K562 (cell line): ENCODE data around the gene AGBL1. TPM values are rescaled to one million over a fixed set of nuclear protein-coding genes. Genes with fewer than 3 reads are reported as not detected.

Experiments used
- ATAC-seq: fragments of 200-7000 bp; cut with Tn5 transposase; 3 replicates; pipeline ENCODE4 v1.9.1; 2020; ENCODE audit warnings: moderate library complexity
- BruUV-seq: library from RNA; stranded (reverse); fragments of 400-500 nt; replicated peaks from 2 replicates; lab custom pipeline; 2021; lab: Mats Ljungman, UMichigan
- CTCF ChIA-PET: fragments of 300-600 bp; formaldehyde crosslinking; extraction: SDS; loops from one replicate; lab custom pipeline; 2021; ENCODE audit warnings: low intra/inter-chr PET ratio; lab: Yijun Ruan, JAX
- POLR2A ChIA-PET: fragments of 300-600, 350-650 bp; sonication (Branson Sonifier 250); formaldehyde crosslinking; extraction: SDS; loops from one replicate; lab custom pipeline; 2021; ENCODE audit warnings: antibody characterized with exemption, inconsistent platforms; lab: Yijun Ruan, JAX
- DNase-seq, 4 experiments: peaks; one replicate each; pipeline versions ENCODE4 v3.0.0 to v3.0.0-alpha.2; 2011 to 2018; ENCODE audit warnings: low spot score in 3 of 4, mixed read lengths in 3 of 4; ENCODE audit errors: extremely low read depth in 1 of 4
- FAIRE-seq: peaks from 2 replicates; lab custom pipeline; 2011; peaks lifted over from hg19 to GRCh38; lab: Jason Lieb, UNC
- H2AFZ ChIP-seq: 2 replicates; pipeline ENCODE4 v1.6.0; 2011; ENCODE audit warnings: low read depth, low read length, control low read depth, inconsistent platforms
- H3K27ac ChIP-seq: fragments of 200-600 bp; 3 replicates; pipeline ENCODE4 v1.8.0; 2011; ENCODE audit warnings: low read depth, mild to moderate bottlenecking, control low read depth, inconsistent platforms, low read length, moderate library complexity, mixed read lengths; ENCODE audit errors: extremely low read depth
- H3K27me3 ChIP-seq, 2 experiments: fragments of 300-600 bp in 1 of 2; 2 replicates in 1 of 2; 3 replicates in 1 of 2; pipeline versions ENCODE4 v1.6.0 to v1.8.0; 2011; ENCODE audit warnings: inconsistent platforms in 2 of 2, low read length in 2 of 2, mild to moderate bottlenecking in 1 of 2, mixed read lengths in 1 of 2, moderate library complexity in 1 of 2; ENCODE audit not compliant: control insufficient read depth in 2 of 2, insufficient read depth in 2 of 2
- H3K36me3 ChIP-seq: fragments of 300-600 bp; 3 replicates; pipeline ENCODE4 v1.8.0; 2011; ENCODE audit warnings: mild to moderate bottlenecking, low read length, inconsistent platforms; ENCODE audit not compliant: control insufficient read depth, insufficient read depth
- H3K4me1 ChIP-seq, 2 experiments: fragments of 200-600 bp in 1 of 2; replicated peaks in 1 of 2; 2 replicates in 1 of 2; 3 replicates in 1 of 2; pipeline versions ENCODE4 v1.5.1 to v1.8.0; 2011; ENCODE audit warnings: inconsistent platforms in 2 of 2, low read length in 2 of 2, mild to moderate bottlenecking in 1 of 2, mixed read lengths in 1 of 2, moderate library complexity in 1 of 2; ENCODE audit not compliant: control insufficient read depth in 2 of 2, insufficient read depth in 2 of 2
- H3K4me2 ChIP-seq: 2 replicates; pipeline ENCODE4 v1.6.1; 2011; ENCODE audit warnings: low read length, control low read depth, inconsistent platforms, mixed read lengths; ENCODE audit not compliant: insufficient read depth
- H3K4me3 ChIP-seq: fragments of 200-600 bp; sonication (generic), shearing (Covaris generic); 2 replicates; pipeline ENCODE4 v1.5.1; 2016; ENCODE audit warnings: control low read depth, inconsistent platforms
- H3K79me2 ChIP-seq: fragments of 200-600 bp; 3 replicates; pipeline ENCODE4 v1.8.0; 2011; ENCODE audit warnings: low read length, inconsistent platforms; ENCODE audit not compliant: control insufficient read depth, insufficient read depth
- H3K9ac ChIP-seq, 2 experiments: 2 replicates each; pipeline versions ENCODE4 v1.6.0 to v1.6.1; 2011; ENCODE audit warnings: low read depth in 2 of 2, low read length in 2 of 2, control low read depth in 1 of 2, inconsistent platforms in 1 of 2, mild to moderate bottlenecking in 1 of 2, mixed read lengths in 1 of 2; ENCODE audit not compliant: insufficient read depth in 1 of 2
- H3K9me1 ChIP-seq: one replicate; pipeline ENCODE4 v1.6.0; 2011; ENCODE audit warnings: inconsistent platforms, mild to moderate bottlenecking, low read length, moderate library complexity; ENCODE audit not compliant: control insufficient read depth, insufficient read depth
- H3K9me3 ChIP-seq: replicated peaks from 2 replicates; pipeline ENCODE4 v1.5.1; 2011; ENCODE audit warnings: low read depth, low read length, inconsistent platforms; ENCODE audit not compliant: control insufficient read depth, insufficient read depth
- H4K20me1 ChIP-seq: replicated peaks from 2 replicates; pipeline ENCODE4 v1.6.1; 2011; ENCODE audit warnings: low read length, inconsistent platforms, mixed read lengths; ENCODE audit not compliant: control insufficient read depth, insufficient read depth
- ARHGAP35 ChIP-seq: fragments of 450-650 bp; IDR thresholded peaks from 2 replicates; pipeline ENCODE4 v1.6.1; 2018; ENCODE audit not compliant: partially characterized antibody
- ATF2 ChIP-seq: sonication (generic); formaldehyde crosslinking; IDR thresholded peaks from 2 replicates; pipeline ENCODE4 v1.8.1; 2022; ENCODE audit warnings: missing genetic modification reagents
- CXXC5 ChIP-seq: fragments of 250-450 bp; sonication (Bioruptor Pico); IDR thresholded peaks from 2 replicates; pipeline ENCODE4 v1.8.0; 2022; ENCODE audit warnings: inconsistent platforms, mild to moderate bottlenecking, moderate library complexity
- DPF2 ChIP-seq: fragments of 450-650 bp; IDR thresholded peaks from 2 replicates; pipeline ENCODE4 v1.6.1; 2016
- ELK1 ChIP-seq: sonication (generic); formaldehyde crosslinking; IDR thresholded peaks from 2 replicates; pipeline ENCODE4 v1.8.1; 2022; ENCODE audit warnings: missing genetic modification reagents
- JUND ChIP-seq, 2 experiments: IDR thresholded peaks; 2 replicates in 1 of 2; 3 replicates in 1 of 2; pipeline ENCODE4 v1.6.1; 2011; ENCODE audit warnings: borderline replicate concordance in 2 of 2, low read depth in 2 of 2, low read length in 2 of 2, improper control_type of control experiment in 1 of 2, missing biosample characterization in 1 of 2, missing genetic modification characterization in 1 of 2, missing genetic modification reagents in 1 of 2
- L3MBTL2 ChIP-seq: fragments of 450-650 bp; IDR thresholded peaks from 2 replicates; pipeline ENCODE4 v1.6.1; 2016; ENCODE audit warnings: mild to moderate bottlenecking, moderate library complexity
- MTF1 ChIP-seq: fragments of 250-450 bp; sonication (Bioruptor Pico); IDR thresholded peaks from 2 replicates; pipeline ENCODE4 v1.9.0; 2021; ENCODE audit warnings: moderate library complexity, mild to moderate bottlenecking, inconsistent platforms, borderline replicate concordance
- MYNN ChIP-seq, 2 experiments: sonication (generic); formaldehyde crosslinking in 1 of 2; IDR thresholded peaks; 2 replicates each; pipeline versions ENCODE4 v1.5.0 to v1.6.1; 2016 to 2020; ENCODE audit warnings: antibody characterized with exemption in 1 of 2, missing genetic modification reagents in 1 of 2
- SIX5 ChIP-seq, 2 experiments: IDR thresholded peaks; 2 replicates each; pipeline ENCODE4 v1.6.1; 2011; ENCODE audit warnings: low read length in 2 of 2, borderline replicate concordance in 1 of 2, low read depth in 1 of 2, mild to moderate bottlenecking in 1 of 2, moderate library complexity in 1 of 2; ENCODE audit not compliant: insufficient read depth in 1 of 2
- ZBED1 ChIP-seq: IDR thresholded peaks from 2 replicates; pipeline ENCODE4 v1.6.1; 2014
- ZBTB8A ChIP-seq: fragments of 450-650 bp; IDR thresholded peaks from 2 replicates; pipeline ENCODE4 v1.6.1; 2018; ENCODE audit warnings: mild to moderate bottlenecking, moderate library complexity; ENCODE audit not compliant: partially characterized antibody
- ZNF133 ChIP-seq: fragments of 250-450 bp; sonication (Bioruptor Pico); IDR thresholded peaks from 2 replicates; pipeline ENCODE4 v1.4.0; 2020; ENCODE audit warnings: mild to moderate bottlenecking
- ZNF384 ChIP-seq: IDR thresholded peaks from 2 replicates; pipeline ENCODE4 v1.6.1; 2012; ENCODE audit warnings: low read depth, low read length, improper control_type of control experiment
- ZNF431 ChIP-seq: sonication (generic); formaldehyde crosslinking; IDR thresholded peaks from 2 replicates; pipeline ENCODE4 v1.8.0; 2022; ENCODE audit warnings: mild to moderate bottlenecking, missing genetic modification reagents
- ZNF57 ChIP-seq: fragments of 450-650 bp; formaldehyde crosslinking; IDR thresholded peaks from 2 replicates; pipeline ENCODE4 v1.4.0; 2020; ENCODE audit warnings: mild to moderate bottlenecking, moderate library complexity
- ZNF77 ChIP-seq: fragments of 250-450 bp; sonication (Bioruptor Pico); IDR thresholded peaks from 2 replicates; pipeline ENCODE4 v1.5.0; 2020
- WGBS: fragments of 100-300 bp; shearing (Covaris generic); methylation state at CpG from one replicate; pipeline ENCODE4 v1.1.6; 2016; ENCODE audit warnings: low coverage, mixed read lengths; ENCODE audit not compliant: insufficient coverage; ENCODE audit errors: missing lambda C conversion rate; 5-methylcytosine and 5-hydroxymethylcytosine counted together
- in situ Hi-C: fragments of 300-500 bp; cut with MboI; formaldehyde crosslinking; loops from 4 replicates; pipeline ENCODE4 v1.15.0; 2018; ENCODE audit warnings: inconsistent platforms, mixed read lengths
- intact Hi-C: fragments of 100-400 bp; cut with micrococcal nuclease; formaldehyde crosslinking; loops from 2 replicates; pipeline ENCODE4 v1.14.2; 2022
- polyA plus RNA-seq, 8 experiments: library from polyadenylated mRNA; depleted of rRNA in 4 of 8; stranded (reverse) in 5 of 8; unstranded in 3 of 8; fragments of >200 nt; fragmentation: Nextera tagmentation in 2 of 8; fragmentation: Illumina TruSeq in 1 of 8; extraction: Ambion mirVana in 2 of 8; extraction: Trizol in 1 of 8; gene quantifications; 2 replicates each; pipeline versions ENCODE4 v1.2.1 to v1.2.3, GENCODE V29; 2011 to 2014; ENCODE audit warnings: inconsistent platforms in 1 of 8, missing spikeins in 1 of 8
- total RNA-seq, 7 experiments: library from RNA; depleted of rRNA in 6 of 7; stranded (reverse); fragments of >200 nt in 6 of 7; fragmentation: Illumina TruSeq in 2 of 7; extraction: Trizol in 2 of 7; gene quantifications; 2 replicates each; pipeline versions ENCODE4 v1.2.1 to v1.2.3, GENCODE V29; 2011 to 2021; ENCODE audit warnings: low replicate concordance in 1 of 7
- TF ChIP-seq, protein P1 (sequence below), 2 experiments: fragments of 450-650 bp; IDR thresholded peaks; 2 replicates each; pipeline ENCODE4 v1.6.1; 2016
- TF ChIP-seq, protein P2 (sequence below), 3 experiments: IDR thresholded peaks in 2 of 3; conservative IDR thresholded peaks in 1 of 3; 2 replicates each; pipeline ENCODE4 v1.5.1; 2011 to 2012; ENCODE audit warnings: low read length in 3 of 3, mild to moderate bottlenecking in 3 of 3, control low read depth in 2 of 3, improper control_type of control experiment in 1 of 3, inconsistent platforms in 1 of 3, low read depth in 1 of 3, mixed read lengths in 1 of 3, moderate library complexity in 1 of 3; ENCODE audit not compliant: insufficient read depth in 2 of 3

Gene AGBL1
- total and polyA plus RNA-seq, 9 of the 15 experiments (the other 6 are each of a cell fraction or from before 2014, with no cell fraction given), result not detected

GRCh38 chr15:86756688-86757087, 677.0 kb downstream of the AGBL1 start:
- Histone ChIP-seq H3K27me3 (no peaks in the 10 kb centered on the region), H2AFZ (no peak overlapping the region), H3K4me1 (no peaks in the 10 kb centered on the region), H3K36me3 (no peaks in the 10 kb centered on the region), H3K9ac (no peak overlapping the region), H3K79me2 (no peaks in the 10 kb centered on the region), H3K27ac (no peak overlapping the region), H3K4me2 (no peak overlapping the region), H3K9me3 (no peaks in the 10 kb centered on the region), H3K9me1 (no peaks in the 10 kb centered on the region), H4K20me1 (no peaks in the 10 kb centered on the region), H3K4me3 (no peak overlapping the region)
- no peak for DNase-seq
- WGBS, result 3% methylated on average over 3 of the region's 3 CpGs
- no peak for ATAC-seq
- intact Hi-C loops, result no loop called here
- no TSS peak for BruUV-seq
- in situ Hi-C loops, result no loop called here
- POLR2A ChIA-PET, result interaction anchor here (0.6 kb wide), 1 partner anchor 352 kb away, joined by 4 read pairs; no protein-coding TSS in a partner anchor
- FAIRE-seq, result no peak
- CTCF ChIA-PET, result no interaction called here
- TF ChIP-seq ATF2 (CRISPR knock-in tag) (no peak), ELK1 (CRISPR knock-in tag) (no peak), L3MBTL2 (no peak), MTF1 (CRISPR knock-in tag) (no peak), SIX5 (IDR thresholded peaks at IDR 0.05; ENCODE audit: borderline replicate concordance in 1 of 2, insufficient read depth in 1 of 2, low read depth in 1 of 2, low read length in 2 of 2) (no peak), ZBED1 (no peak), ZBTB8A (no peak), CXXC5 (CRISPR knock-in tag) (no peak), MYNN (IDR thresholded peaks at IDR 0.05) (no peak), MYNN (CRISPR knock-in tag; IDR thresholded peaks at IDR 0.05) (no peak), ZNF77 (no peak), JUND (IDR thresholded peaks at IDR 0.05; ENCODE audit: borderline replicate concordance, low read depth, low read length) (no peak), JUND (tag; IDR thresholded peaks at IDR 0.05; ENCODE audit: borderline replicate concordance, low read depth, low read length) (no peak), ZNF384 (no peak), ARHGAP35 (no peak), ZNF133 (CRISPR knock-in tag) (no peak), ZNF57 (CRISPR knock-in tag) (no peak), DPF2 (no peak), ZNF431 (CRISPR knock-in tag) (no peak)
- TF ChIP-seq, protein P1, sequence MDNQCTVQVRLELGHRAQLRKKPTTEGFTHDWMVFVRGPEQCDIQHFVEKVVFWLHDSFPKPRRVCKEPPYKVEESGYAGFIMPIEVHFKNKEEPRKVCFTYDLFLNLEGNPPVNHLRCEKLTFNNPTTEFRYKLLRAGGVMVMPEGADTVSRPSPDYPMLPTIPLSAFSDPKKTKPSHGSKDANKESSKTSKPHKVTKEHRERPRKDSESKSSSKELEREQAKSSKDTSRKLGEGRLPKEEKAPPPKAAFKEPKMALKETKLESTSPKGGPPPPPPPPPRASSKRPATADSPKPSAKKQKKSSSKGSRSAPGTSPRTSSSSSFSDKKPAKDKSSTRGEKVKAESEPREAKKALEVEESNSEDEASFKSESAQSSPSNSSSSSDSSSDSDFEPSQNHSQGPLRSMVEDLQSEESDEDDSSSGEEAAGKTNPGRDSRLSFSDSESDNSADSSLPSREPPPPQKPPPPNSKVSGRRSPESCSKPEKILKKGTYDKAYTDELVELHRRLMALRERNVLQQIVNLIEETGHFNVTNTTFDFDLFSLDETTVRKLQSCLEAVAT (IDR thresholded peaks at IDR 0.05), result no peak
- TF ChIP-seq, protein P2, sequence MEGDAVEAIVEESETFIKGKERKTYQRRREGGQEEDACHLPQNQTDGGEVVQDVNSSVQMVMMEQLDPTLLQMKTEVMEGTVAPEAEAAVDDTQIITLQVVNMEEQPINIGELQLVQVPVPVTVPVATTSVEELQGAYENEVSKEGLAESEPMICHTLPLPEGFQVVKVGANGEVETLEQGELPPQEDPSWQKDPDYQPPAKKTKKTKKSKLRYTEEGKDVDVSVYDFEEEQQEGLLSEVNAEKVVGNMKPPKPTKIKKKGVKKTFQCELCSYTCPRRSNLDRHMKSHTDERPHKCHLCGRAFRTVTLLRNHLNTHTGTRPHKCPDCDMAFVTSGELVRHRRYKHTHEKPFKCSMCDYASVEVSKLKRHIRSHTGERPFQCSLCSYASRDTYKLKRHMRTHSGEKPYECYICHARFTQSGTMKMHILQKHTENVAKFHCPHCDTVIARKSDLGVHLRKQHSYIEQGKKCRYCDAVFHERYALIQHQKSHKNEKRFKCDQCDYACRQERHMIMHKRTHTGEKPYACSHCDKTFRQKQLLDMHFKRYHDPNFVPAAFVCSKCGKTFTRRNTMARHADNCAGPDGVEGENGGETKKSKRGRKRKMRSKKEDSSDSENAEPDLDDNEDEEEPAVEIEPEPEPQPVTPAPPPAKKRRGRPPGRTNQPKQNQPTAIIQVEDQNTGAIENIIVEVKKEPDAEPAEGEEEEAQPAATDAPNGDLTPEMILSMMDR (IDR thresholded peaks at IDR 0.05 in 2 of 3, conservative IDR thresholded peaks at IDR 0.05 in 1 of 3; ENCODE audit: insufficient read depth in 2 of 3, low read depth in 1 of 3, low read length in 3 of 3), result no peak
